Smooth muscle cell (in vitro differentiated cells): ENCODE measurements around the gene C1orf226. TPM values are rescaled to one million over a fixed set of nuclear protein-coding genes. Genes with fewer than 3 reads are reported as not detected.

ENCODE experiments used
- DNase-seq: peaks from one replicate; lab custom pipeline; 2025; ENCODE audit not compliant: unreplicated experiment; lab: John Stamatoyannopoulos, UW
- H2AFZ ChIP-seq: fragments of 200-600 bp; sonication (generic); 2 replicates; pipeline ENCODE4 v1.6.0; 2016; ENCODE audit warnings: antibody characterized with exemption, low read depth, mild to moderate bottlenecking
- H3F3A ChIP-seq: fragments of 200-600 bp; sonication (generic); 2 replicates; pipeline ENCODE4 v1.6.0; 2017; ENCODE audit warnings: antibody characterized with exemption, low read depth
- H3K27ac ChIP-seq: fragments of 200-600 bp; sonication (generic); 2 replicates; pipeline ENCODE4 v1.5.1; 2016; ENCODE audit warnings: low read depth, mild to moderate bottlenecking
- H3K27me3 ChIP-seq: fragments of 200-600 bp; sonication (generic); 2 replicates; pipeline ENCODE4 v1.6.1; 2016; ENCODE audit warnings: low read depth, mild to moderate bottlenecking
- H3K36me3 ChIP-seq: fragments of 200-600 bp; sonication (generic); 2 replicates; pipeline ENCODE4 v1.5.1; 2016; ENCODE audit warnings: low read depth
- H3K4me1 ChIP-seq: fragments of 200-600 bp; sonication (generic); 2 replicates; pipeline ENCODE4 v1.5.1; 2016; ENCODE audit warnings: low read depth
- H3K4me2 ChIP-seq: fragments of 200-600 bp; sonication (generic); 2 replicates; pipeline ENCODE4 v1.6.0; 2016; ENCODE audit warnings: mild to moderate bottlenecking
- H3K4me3 ChIP-seq: fragments of 200-600 bp; sonication (generic); 2 replicates; pipeline ENCODE4 v1.5.1; 2016; ENCODE audit warnings: mild to moderate bottlenecking
- H3K79me2 ChIP-seq: fragments of 200-600 bp; sonication (generic); 2 replicates; pipeline ENCODE4 v1.6.0; 2016; ENCODE audit warnings: low read depth, mild to moderate bottlenecking
- H3K9ac ChIP-seq: fragments of 200-600 bp; sonication (generic); 2 replicates; pipeline ENCODE4 v1.6.0; 2016; ENCODE audit warnings: low read depth
- H3K9me3 ChIP-seq: fragments of 200-600 bp; sonication (generic); replicated peaks from 2 replicates; pipeline ENCODE4 v1.5.1; 2016; ENCODE audit warnings: low read depth
- H4K20me1 ChIP-seq: fragments of 200-600 bp; sonication (generic); 2 replicates; pipeline ENCODE4 v1.6.0; 2016; ENCODE audit warnings: low read depth
- WGBS: methylation state at CpG from one replicate; pipeline ENCODE4 v1.1.7; 2016; ENCODE audit warnings: low lambda C conversion rate; 5-methylcytosine and 5-hydroxymethylcytosine counted together
- polyA plus RNA-seq: library from polyadenylated mRNA; unstranded; fragments of >200 nt; fragmentation: Nextera tagmentation; extraction: Ambion mirVana; gene quantifications from 2 replicates; pipeline ENCODE4 v1.2.1, GENCODE V29; 2016
- total RNA-seq: library from RNA; depleted of rRNA; stranded (reverse); fragments of >200 nt; gene quantifications from 2 replicates; pipeline ENCODE4 v1.2.3, GENCODE V29; 2014
- TF ChIP-seq, protein P1 (sequence below): fragments of 200-600 bp; sonication (generic); IDR thresholded peaks from 2 replicates; pipeline ENCODE4 v1.5.1; 2017; ENCODE audit warnings: borderline replicate concordance, mild to moderate bottlenecking, antibody characterized with exemption; ENCODE audit not compliant: insufficient read depth, poor library complexity, severe bottlenecking

Gene C1orf226
- total and polyA plus RNA-seq, 2 experiments from 2014 or later = 0.39 to 1.2 TPM

DNA sequence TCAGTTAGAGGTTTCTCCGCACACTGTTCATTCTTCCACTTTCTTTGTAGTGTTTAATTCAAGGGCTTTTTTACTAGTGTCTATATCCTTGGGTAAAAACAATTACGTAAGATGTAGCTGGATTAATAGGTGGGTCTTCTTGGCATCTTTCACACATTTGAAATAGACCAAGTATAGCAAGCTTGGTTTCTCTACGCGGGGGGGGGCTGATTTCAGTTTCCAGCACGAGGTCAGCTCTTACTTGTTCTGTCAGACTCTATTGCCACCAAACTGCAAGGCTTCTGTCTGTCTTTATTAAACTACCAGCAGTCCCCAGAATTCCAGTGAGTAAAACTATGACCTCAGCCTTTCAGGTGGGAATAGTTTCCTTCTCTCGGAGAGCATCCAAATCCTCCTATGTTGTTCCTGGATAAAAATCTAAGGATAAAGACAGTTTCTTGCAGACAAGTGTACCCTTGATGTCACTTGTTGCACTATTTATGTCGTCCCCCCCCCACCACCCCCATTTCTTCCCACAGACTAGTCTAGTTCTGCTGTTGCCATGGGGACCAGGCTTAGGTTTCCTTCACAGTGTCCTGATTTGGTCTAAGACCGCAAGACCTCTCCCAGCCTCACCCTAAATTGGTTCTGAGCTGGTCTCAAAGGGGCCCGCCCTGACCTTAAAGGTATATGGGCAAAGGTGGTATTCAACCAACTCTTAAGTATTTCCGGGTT lies 21.8 kb upstream of the C1orf226 start:
- Histone ChIP-seq H3K4me3 (no peak overlapping the region), H4K20me1 (no peaks in the 10 kb centered on the region), H3F3A (no peaks in the 10 kb centered on the region), H3K27me3 (no peaks in the 10 kb centered on the region), H3K36me3 (no peaks in the 10 kb centered on the region), H3K27ac (no peak overlapping the region), H3K4me2 (no peak overlapping the region), H3K79me2 (no peaks in the 10 kb centered on the region), H2AFZ (no peak overlapping the region), H3K4me1 (no peaks in the 10 kb centered on the region), H3K9ac (no peak overlapping the region), H3K9me3 (no peaks in the 10 kb centered on the region)
- DNase-seq = no peak
- WGBS = 96% methylated on average over 10 of the region's 10 CpGs
- TF ChIP-seq, protein P1, sequence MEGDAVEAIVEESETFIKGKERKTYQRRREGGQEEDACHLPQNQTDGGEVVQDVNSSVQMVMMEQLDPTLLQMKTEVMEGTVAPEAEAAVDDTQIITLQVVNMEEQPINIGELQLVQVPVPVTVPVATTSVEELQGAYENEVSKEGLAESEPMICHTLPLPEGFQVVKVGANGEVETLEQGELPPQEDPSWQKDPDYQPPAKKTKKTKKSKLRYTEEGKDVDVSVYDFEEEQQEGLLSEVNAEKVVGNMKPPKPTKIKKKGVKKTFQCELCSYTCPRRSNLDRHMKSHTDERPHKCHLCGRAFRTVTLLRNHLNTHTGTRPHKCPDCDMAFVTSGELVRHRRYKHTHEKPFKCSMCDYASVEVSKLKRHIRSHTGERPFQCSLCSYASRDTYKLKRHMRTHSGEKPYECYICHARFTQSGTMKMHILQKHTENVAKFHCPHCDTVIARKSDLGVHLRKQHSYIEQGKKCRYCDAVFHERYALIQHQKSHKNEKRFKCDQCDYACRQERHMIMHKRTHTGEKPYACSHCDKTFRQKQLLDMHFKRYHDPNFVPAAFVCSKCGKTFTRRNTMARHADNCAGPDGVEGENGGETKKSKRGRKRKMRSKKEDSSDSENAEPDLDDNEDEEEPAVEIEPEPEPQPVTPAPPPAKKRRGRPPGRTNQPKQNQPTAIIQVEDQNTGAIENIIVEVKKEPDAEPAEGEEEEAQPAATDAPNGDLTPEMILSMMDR = no peak

DNA sequence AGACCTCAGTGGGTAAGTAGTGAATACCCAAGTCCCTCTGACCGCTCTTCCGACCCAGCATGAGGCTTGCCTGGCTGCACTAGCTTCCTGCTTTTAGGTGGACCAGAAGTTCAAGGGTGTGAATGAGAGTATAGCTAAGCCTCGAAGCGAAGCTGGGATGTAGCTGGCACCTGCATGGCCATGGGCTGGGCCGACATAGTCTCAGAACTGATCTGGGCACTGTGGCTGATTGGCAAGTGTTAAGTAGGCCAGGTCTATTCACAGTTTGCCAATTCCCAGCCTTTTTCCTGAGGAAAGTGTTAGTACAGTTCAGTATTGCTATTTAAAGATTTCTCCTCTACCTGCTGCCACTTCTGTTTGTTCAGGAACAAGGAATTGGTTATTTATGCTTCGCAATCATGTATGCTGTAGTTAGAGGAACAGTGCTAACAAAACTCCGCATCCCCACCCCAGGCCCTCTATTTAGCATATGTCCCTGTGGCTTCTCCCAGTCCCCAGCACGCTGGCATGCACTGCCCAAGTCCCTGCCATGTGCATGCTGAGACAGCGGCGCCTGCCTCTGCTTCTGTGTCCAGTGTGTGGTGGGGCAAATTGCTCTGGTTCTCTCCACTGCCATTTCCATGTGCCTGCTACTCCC lies 21.2 kb upstream of the C1orf226 start:
- H3F3A ChIP-seq = no peaks in the 10 kb centered on the region
- no peak overlapping the region for H3K4me2 ChIP-seq
- H3K9me3 ChIP-seq = no peaks in the 10 kb centered on the region
- no peaks in the 10 kb centered on the region for H4K20me1 ChIP-seq
- H3K36me3 ChIP-seq = no peaks in the 10 kb centered on the region
- H3K4me3 ChIP-seq = no peak overlapping the region
- DNase-seq = no peak
- H3K4me1 ChIP-seq = no peaks in the 10 kb centered on the region
- TF ChIP-seq, protein P1 = no peak
- H2AFZ ChIP-seq = no peak overlapping the region
- H3K27ac ChIP-seq = no peak overlapping the region
- H3K79me2 ChIP-seq = no peaks in the 10 kb centered on the region
- no peak overlapping the region for H3K9ac ChIP-seq
- over 99% methylated on average over 10 of the region's 10 CpGs for WGBS
- H3K27me3 ChIP-seq = no peaks in the 10 kb centered on the region

DNA sequence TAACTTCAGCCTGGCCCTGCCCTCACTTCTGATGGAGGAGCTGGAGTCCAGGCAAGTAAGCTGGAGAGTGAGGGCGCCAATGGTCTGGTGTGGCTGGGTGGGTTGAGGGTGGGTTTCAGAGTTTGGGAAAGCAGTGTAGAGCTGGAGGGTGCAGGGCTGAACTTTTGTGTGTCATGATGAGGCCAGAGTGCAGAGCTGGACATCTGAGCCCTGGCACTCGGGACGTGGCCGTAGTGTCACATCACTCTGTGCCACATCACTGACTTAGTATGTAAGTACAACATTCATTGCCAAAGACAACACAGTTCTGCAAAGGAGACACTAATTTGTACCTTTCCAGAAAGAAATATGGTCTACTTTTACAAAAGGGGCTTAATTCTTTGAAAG lies 20.7 kb upstream of the C1orf226 start:
- Histone ChIP-seq H3K4me1 (no peaks in the 10 kb centered on the region), H3K27ac (no peak overlapping the region), H3K9me3 (no peaks in the 10 kb centered on the region), H3K36me3 (no peaks in the 10 kb centered on the region), H2AFZ (no peak overlapping the region), H3K4me3 (no peak overlapping the region), H4K20me1 (no peaks in the 10 kb centered on the region), H3K27me3 (no peaks in the 10 kb centered on the region), H3K79me2 (no peaks in the 10 kb centered on the region), H3F3A (no peaks in the 10 kb centered on the region), H3K9ac (no peak overlapping the region), H3K4me2 (no peak overlapping the region)
- 97% methylated on average over 4 of the region's 4 CpGs for WGBS
- TF ChIP-seq, protein P1 = no peak
- no peak for DNase-seq
